NCI-H1105 treated with DMSO at 0.1 percent for 48 hours (cell line): ENCODE measurements around the gene NRBP1.

ENCODE experiments used
- DNase-seq: peaks from one replicate; lab custom pipeline; 2025; lab: John Stamatoyannopoulos, UW

Gene NRBP1

GRCh38 chr2:27428213-27428977, at the start of gene NRBP1:
NRBP1 (plus strand) TSS chr2:27428631; CDS start chr2:27433274, 4,643 bp downstream.
- DNase-seq, result peak; percentile 81

GRCh38 chr2:27378809-27379290, 49.6 kb upstream of the NRBP1 start:
- DNase-seq, result no peak

GRCh38 chr2:27379383-27379835, 49.0 kb upstream of the NRBP1 start:
- DNase-seq, result no peak

GRCh38 chr2:27379836-27380625, 48.4 kb upstream of the NRBP1 start:
- DNase-seq, result peak; percentile 54

- peak; percentile 95 for DNase-seq
These were observed 47.5 kb upstream of the NRBP1 start, which contains the start of gene ZNF513 for GRCh38 chr2:27380626-27381545. ZNF513 (minus strand) TSS chr2:27380734; CDS start chr2:27380526, 208 bp downstream.

GRCh38 chr2:27381577-27382181, 46.8 kb upstream of the NRBP1 start:
- no peak for DNase-seq

- DNase-seq, result no peak
These were observed 37.4 kb upstream of the NRBP1 start for GRCh38 chr2:27390822-27391679.

- no peak for DNase-seq
These were observed 35.2 kb upstream of the NRBP1 start for GRCh38 chr2:27393225-27393624.

GRCh38 chr2:27398962-27399361, 29.5 kb upstream of the NRBP1 start:
- no peak for DNase-seq

- DNase-seq, result no peak
These were observed 27.9 kb upstream of the NRBP1 start for GRCh38 chr2:27400348-27401135.

GRCh38 chr2:27407798-27408491, 20.5 kb upstream of the NRBP1 start:
- peak; percentile 73 for DNase-seq

- no peak for DNase-seq
These were observed 19.7 kb upstream of the NRBP1 start for GRCh38 chr2:27408601-27409320.

- peak; percentile 88 for DNase-seq
These were observed 18.9 kb upstream of the NRBP1 start, which contains the start of gene PPM1G for GRCh38 chr2:27409321-27410073. PPM1G (minus strand) TSS chr2:27409591; CDS start chr2:27409422, 169 bp downstream.

- no peak for DNase-seq
These were observed 15.8 kb upstream of the NRBP1 start for GRCh38 chr2:27412419-27413152.

GRCh38 chr2:27416151-27416550, 12.3 kb upstream of the NRBP1 start:
- DNase-seq, result no peak

- DNase-seq, result no peak
These were observed 7.4 kb upstream of the NRBP1 start for GRCh38 chr2:27420996-27421395.
